Measurements from ENCODE around the gene RUFY4. TPM values are rescaled to one million over a fixed set of nuclear protein-coding genes. Genes with fewer than 3 reads are reported as not detected.
"Not testable (repeated sequence)": the region's sequence is repeated elsewhere in the genome, so short reads cannot be mapped to it uniquely, and the experiment has no call there.

Gene RUFY4, protein sequence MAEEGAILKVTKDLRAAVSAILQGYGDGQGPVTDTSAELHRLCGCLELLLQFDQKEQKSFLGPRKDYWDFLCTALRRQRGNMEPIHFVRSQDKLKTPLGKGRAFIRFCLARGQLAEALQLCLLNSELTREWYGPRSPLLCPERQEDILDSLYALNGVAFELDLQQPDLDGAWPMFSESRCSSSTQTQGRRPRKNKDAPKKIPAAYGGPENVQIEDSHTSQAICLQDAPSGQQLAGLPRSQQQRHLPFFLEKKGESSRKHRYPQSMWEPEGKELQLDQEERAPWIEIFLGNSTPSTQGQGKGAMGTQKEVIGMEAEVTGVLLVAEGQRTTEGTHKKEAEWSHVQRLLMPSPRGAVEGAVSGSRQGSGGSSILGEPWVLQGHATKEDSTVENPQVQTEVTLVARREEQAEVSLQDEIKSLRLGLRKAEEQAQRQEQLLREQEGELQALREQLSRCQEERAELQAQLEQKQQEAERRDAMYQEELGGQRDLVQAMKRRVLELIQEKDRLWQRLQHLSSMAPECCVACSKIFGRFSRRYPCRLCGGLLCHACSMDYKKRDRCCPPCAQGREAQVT
- total RNA-seq, result not detected in 3 replicates
- long read RNA-seq, result 0 reads

DNA sequence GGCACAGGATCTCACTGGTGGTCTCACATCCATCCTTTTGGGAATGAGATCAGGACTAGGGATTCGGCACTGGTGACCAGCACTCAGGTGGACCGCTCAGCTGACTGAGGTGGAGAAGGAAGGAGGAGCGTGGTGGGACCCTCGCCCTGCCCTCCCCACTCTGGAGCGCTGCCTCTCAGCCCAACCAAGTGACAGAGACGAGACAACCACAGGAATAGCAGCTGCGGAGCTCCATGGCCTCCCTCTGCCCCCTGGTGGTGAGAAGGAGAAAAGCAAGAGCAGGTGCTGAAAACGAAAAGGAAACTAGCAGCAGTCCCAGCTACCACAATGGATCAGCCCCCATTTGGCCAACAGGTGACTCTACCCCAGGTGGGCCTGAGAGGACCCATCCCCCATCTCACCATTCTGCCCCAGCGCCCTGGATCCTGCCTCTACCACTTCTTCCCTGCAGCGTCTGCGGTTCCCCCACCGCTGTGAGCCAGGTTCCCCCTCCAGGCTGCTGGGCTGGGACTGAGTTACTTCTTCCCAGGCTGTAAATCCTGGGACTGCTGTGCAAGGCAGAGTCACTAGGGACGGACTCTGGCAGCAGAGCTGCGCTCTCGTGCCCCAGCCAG is at the start of gene RUFY4:
Gene RUFY4 (plus strand): TSS at position 533 of the 614 bp plus-strand sequence. CDS start 1,353 bp downstream, outside the sequence.
- not testable (repeated sequence) for H3K9me3 Mint-ChIP-seq (ENCODE audit: low read depth); H3K4me1 Mint-ChIP-seq (ENCODE audit: low read depth); H3K27me3 Mint-ChIP-seq (ENCODE audit: low read depth); DNase-seq (ENCODE audit: low spot score); H3K27ac Mint-ChIP-seq (ENCODE audit: unreplicated experiment); H3K36me3 Mint-ChIP-seq (ENCODE audit: low read depth); H3K4me3 Mint-ChIP-seq (ENCODE audit: unreplicated experiment)
- TF ChIP-seq, protein P1, sequence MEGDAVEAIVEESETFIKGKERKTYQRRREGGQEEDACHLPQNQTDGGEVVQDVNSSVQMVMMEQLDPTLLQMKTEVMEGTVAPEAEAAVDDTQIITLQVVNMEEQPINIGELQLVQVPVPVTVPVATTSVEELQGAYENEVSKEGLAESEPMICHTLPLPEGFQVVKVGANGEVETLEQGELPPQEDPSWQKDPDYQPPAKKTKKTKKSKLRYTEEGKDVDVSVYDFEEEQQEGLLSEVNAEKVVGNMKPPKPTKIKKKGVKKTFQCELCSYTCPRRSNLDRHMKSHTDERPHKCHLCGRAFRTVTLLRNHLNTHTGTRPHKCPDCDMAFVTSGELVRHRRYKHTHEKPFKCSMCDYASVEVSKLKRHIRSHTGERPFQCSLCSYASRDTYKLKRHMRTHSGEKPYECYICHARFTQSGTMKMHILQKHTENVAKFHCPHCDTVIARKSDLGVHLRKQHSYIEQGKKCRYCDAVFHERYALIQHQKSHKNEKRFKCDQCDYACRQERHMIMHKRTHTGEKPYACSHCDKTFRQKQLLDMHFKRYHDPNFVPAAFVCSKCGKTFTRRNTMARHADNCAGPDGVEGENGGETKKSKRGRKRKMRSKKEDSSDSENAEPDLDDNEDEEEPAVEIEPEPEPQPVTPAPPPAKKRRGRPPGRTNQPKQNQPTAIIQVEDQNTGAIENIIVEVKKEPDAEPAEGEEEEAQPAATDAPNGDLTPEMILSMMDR (IDR thresholded peaks at IDR 0.05), result peak; percentile 84

DNA sequence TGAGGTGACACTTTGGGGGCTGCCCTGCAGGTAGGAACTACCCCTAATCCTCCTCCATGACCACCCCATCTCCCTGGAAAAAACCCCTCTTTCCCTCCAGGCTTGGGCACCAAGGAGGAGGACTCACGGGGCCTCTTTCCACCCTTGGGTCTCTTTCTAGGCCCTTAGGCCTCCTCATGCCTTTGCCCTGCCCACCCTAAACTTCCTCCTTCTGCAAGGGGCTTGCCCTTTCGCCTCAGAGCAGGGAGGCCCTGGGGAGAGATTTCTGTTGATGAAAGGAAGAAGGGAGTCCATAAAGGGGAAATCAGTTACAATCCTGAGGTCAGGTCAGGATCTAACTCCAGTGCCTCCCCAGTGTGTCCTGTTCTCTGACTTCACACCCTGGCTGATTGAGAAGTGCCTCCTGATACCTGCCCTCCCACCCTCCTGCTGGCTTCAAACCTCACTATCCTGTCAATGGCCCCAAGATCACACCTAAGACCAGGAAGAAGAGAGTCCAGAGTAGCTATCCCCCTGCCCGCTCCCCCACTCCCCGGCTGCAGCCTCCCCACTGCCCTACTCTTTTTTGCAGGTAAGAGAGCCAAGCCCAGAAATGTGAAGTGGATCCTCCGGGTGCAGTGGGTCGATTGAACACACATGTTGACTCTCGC is 49.5 kb upstream of the RUFY4 start:
- H3K4me1 Mint-ChIP-seq (ENCODE audit: low read depth), result peaks cover 69% of the 10 kb centered on the region
- H3K27ac Mint-ChIP-seq (ENCODE audit: unreplicated experiment), result no peak overlapping the region
- peak; percentile 34 for DNase-seq (ENCODE audit: low spot score)
- TF ChIP-seq, protein P1 (IDR thresholded peaks at IDR 0.05), result no peak
- no peaks in the 10 kb centered on the region for H3K9me3 Mint-ChIP-seq (ENCODE audit: low read depth)
- H3K4me3 Mint-ChIP-seq (ENCODE audit: unreplicated experiment), result no peak overlapping the region
- no peaks in the 10 kb centered on the region for H3K27me3 Mint-ChIP-seq (ENCODE audit: low read depth)
- H3K36me3 Mint-ChIP-seq (ENCODE audit: low read depth), result no peaks in the 10 kb centered on the region

DNA sequence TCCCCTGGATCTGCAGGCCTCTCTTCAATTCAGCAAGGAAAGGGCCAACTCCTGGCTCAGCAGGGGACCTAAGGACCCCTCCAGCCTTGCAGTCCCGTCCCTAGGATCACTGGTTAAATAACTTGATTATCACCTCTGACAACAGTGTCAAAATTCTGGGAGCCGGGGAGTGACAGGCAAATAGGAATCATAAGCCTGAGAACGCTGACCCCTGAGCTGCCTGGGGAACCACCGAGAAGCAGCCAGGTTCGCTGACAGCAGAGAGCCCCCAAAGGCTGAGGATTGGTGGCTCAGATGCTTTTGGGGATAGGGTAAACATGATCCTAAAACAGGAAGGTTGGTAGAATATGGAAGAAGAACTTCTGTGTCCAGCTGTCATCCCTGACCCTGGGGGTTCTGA is 48.8 kb upstream of the RUFY4 start:
- H3K36me3 Mint-ChIP-seq (ENCODE audit: low read depth), result no peaks in the 10 kb centered on the region
- no peaks in the 10 kb centered on the region for H3K9me3 Mint-ChIP-seq (ENCODE audit: low read depth)
- H3K27ac Mint-ChIP-seq (ENCODE audit: unreplicated experiment), result no peak overlapping the region
- no peak overlapping the region for H3K4me3 Mint-ChIP-seq (ENCODE audit: unreplicated experiment)
- TF ChIP-seq, protein P1 (IDR thresholded peaks at IDR 0.05), result no peak
- H3K4me1 Mint-ChIP-seq (ENCODE audit: low read depth), result peaks cover 65% of the 10 kb centered on the region
- H3K27me3 Mint-ChIP-seq (ENCODE audit: low read depth), result no peaks in the 10 kb centered on the region
- DNase-seq (ENCODE audit: low spot score), result peak; percentile 43

DNA sequence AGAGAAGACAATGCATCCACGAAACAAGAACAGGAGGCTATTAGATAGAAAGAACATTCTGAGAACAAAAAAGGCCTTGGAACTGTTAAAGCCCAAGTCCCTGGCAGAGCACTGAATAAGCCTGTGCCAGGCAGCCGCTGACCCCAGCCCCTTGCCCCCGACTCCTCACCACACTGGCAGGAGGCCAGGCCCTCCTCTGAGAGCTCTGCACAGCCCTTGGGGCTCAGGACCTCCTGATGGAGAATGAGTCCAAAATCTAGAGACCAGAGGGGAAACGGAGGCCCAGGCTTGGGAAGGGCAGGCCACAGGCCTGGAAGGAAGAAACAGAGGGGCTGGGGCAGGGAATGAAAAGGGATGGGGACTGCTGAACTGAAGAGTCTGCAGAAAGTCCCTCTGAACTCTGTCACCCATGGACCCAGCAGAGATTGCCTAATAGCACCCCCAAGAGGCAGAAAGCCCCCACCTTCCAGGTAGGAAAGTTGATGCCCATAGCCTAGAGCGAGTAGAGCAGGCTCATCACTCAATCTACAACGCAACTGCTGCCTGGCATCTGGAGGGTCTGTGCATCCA is 48.0 kb upstream of the RUFY4 start:
- TF ChIP-seq, protein P1 (IDR thresholded peaks at IDR 0.05), result no peak
- DNase-seq (ENCODE audit: low spot score), result peak; percentile 65
- H3K4me3 Mint-ChIP-seq (ENCODE audit: unreplicated experiment), result no peak overlapping the region

More for the DNA sequence above, 48.0 kb upstream of the RUFY4 start:
- H3K27me3 Mint-ChIP-seq (ENCODE audit: low read depth), result no peaks in the 10 kb centered on the region
- H3K4me1 Mint-ChIP-seq (ENCODE audit: low read depth), result peaks cover 63% of the 10 kb centered on the region
- no peaks in the 10 kb centered on the region for H3K9me3 Mint-ChIP-seq (ENCODE audit: low read depth)
- H3K36me3 Mint-ChIP-seq (ENCODE audit: low read depth), result no peaks in the 10 kb centered on the region
- no peak overlapping the region for H3K27ac Mint-ChIP-seq (ENCODE audit: unreplicated experiment)
